GM10248 (cell line): ENCODE data around the gene TSHR.

Experiments
- CTCF ChIA-PET: fragments of 300-600 bp; sonication (Branson Sonifier 250); formaldehyde crosslinking; extraction: SDS; loops from one replicate; lab custom pipeline; 2021; ENCODE audit warnings: antibody characterized with exemption; lab: Yijun Ruan, JAX
- POLR2A ChIA-PET: fragments of 350-650 bp; sonication (Branson Sonifier 250); formaldehyde crosslinking; extraction: SDS; loops from one replicate; lab custom pipeline; 2020; ENCODE audit warnings: antibody characterized with exemption; lab: Yijun Ruan, JAX
- DNase-seq: peaks from one replicate; pipeline ENCODE4 v3.0.0; 2012; ENCODE audit errors: extremely low spot score
- TF ChIP-seq, protein P1 (sequence below): IDR thresholded peaks from 2 replicates; pipeline ENCODE4 v1.5.1; 2012; ENCODE audit warnings: mild to moderate bottlenecking, low read depth; ENCODE audit errors: extremely low read depth, missing control alignments, control extremely low read depth

The TSHR gene

DNA sequence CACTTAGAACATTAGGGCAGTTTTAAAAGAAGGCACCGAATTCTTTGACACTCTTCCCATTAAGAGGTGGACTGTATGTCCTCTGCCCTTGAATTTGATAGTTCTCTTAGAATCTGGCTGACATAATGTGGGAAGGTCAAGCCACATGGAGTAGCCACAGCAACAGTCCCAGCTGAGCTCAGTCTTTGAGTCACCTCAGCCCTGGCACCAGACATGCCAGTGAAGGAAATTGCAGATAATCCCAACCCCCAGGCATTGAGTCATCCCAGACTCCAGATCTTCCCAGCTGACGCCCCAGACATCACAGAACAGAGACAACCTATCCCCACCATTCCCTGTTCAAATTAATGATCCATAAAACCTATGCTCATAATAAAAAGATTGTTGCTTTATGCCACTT is 181.9 kb downstream of the TSHR start:
- no peak for DNase-seq
- ChIA-PET CTCF (interaction anchor here (1.8 to 2.7 kb wide), 2 partner anchors 27 to 34 kb away, joined by 7 to 8 read pairs; no protein-coding TSS in a partner anchor), POLR2A (no interaction called here)
- TF ChIP-seq, protein P1, sequence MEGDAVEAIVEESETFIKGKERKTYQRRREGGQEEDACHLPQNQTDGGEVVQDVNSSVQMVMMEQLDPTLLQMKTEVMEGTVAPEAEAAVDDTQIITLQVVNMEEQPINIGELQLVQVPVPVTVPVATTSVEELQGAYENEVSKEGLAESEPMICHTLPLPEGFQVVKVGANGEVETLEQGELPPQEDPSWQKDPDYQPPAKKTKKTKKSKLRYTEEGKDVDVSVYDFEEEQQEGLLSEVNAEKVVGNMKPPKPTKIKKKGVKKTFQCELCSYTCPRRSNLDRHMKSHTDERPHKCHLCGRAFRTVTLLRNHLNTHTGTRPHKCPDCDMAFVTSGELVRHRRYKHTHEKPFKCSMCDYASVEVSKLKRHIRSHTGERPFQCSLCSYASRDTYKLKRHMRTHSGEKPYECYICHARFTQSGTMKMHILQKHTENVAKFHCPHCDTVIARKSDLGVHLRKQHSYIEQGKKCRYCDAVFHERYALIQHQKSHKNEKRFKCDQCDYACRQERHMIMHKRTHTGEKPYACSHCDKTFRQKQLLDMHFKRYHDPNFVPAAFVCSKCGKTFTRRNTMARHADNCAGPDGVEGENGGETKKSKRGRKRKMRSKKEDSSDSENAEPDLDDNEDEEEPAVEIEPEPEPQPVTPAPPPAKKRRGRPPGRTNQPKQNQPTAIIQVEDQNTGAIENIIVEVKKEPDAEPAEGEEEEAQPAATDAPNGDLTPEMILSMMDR: no peak

DNA sequence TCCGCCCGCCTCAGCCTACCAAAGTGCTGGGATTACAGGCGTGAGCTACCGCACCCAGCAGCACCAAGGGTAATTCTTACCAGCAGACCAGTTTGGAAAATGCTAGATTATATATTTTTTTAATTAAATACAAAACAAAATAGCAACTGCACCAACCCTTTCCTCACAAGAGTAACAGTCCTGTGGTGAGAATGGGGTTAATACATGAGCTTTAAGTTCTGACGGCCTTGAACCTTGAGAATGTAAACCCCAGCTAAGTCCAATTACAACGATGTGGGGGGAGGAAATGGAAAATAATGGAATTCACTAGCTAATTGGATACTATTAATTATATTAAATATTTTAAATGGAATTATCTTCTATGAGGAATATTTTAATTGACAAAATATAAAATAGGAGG is 183.0 kb downstream of the TSHR start:
- ChIA-PET POLR2A (no interaction called here), CTCF (interaction anchor here (0.9 to 1.8 kb wide), 3 partner anchors 8 to 31 kb away, joined by 3 to 8 read pairs (median 4); no protein-coding TSS in a partner anchor)
- DNase-seq: no peak
- TF ChIP-seq, protein P1: no peak

DNA sequence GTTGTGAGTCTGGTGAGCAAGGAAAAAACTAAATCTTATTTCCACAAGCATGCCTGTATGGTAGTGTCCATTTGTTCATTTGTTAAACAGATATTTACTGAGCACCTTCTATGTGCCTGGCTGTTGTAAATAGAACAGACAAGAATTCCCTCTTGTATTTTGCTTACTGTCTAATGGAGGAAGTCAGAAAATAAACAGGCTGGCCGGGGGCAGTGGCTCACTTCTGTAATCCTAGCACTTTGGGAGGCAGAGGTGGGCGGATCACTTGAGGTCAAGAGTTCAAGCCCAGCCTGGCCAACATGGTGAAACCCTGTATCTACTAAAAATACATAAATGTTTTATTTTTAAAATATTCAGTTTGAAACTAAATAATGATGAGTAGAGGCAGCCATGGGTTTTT is 186.0 kb downstream of the TSHR start:
- CTCF ChIA-PET: interaction anchor here (0.8 to 1.8 kb wide), 6 partner anchors 8 to 324 kb away, joined by 3 to 7 read pairs (median 3); no protein-coding TSS in a partner anchor
- no peak for DNase-seq
- TF ChIP-seq, protein P1: no peak
- POLR2A ChIA-PET: no interaction called here

DNA sequence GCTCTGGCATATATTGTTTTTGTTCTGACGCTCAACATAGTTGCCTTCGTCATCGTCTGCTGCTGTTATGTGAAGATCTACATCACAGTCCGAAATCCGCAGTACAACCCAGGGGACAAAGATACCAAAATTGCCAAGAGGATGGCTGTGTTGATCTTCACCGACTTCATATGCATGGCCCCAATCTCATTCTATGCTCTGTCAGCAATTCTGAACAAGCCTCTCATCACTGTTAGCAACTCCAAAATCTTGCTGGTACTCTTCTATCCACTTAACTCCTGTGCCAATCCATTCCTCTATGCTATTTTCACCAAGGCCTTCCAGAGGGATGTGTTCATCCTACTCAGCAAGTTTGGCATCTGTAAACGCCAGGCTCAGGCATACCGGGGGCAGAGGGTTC is 188.4 kb downstream of the TSHR start:
- no peak for DNase-seq
- ChIA-PET CTCF (interaction anchor here (0.6 to 11.9 kb wide), 3 partner anchors 8 to 20 kb away, joined by 3 to 93 read pairs (median 3); no protein-coding TSS in a partner anchor), POLR2A (no interaction called here)
- TF ChIP-seq, protein P1: no peak

DNA sequence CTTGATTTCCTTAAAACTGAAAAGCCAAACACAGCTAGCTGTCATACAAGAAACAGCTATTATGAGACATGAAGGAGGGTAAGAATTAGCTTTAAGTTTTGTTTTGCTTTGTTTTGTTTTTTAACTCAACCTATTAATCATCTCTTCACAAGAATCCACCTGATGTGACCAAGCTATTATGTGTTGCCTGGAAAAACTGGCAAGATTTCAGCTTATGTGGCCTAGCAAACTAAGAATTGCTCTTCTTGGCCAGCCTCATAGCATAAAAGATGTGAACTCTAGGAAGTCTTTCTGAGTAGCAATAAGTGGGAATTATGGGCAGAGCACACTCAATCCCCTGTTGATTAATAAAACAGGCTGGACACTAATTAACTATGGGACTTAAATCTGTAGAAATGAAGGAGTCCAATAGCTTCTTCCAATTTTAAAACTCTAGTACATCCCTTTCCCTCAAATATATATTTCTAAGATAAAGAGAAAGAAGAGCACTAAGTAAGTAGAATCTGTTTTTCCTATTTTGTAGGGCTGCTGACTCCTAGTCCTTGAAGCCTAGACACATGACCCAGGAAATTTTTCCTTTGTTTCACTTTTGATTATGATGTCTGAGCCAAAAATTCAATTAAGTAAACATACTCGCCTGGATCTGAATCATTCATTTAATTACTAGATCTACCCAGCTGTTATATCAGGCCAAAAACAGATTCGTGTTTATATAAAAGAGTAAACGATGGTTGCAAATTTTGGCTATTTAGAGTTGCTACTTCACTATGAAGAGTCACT is 189.6 kb downstream of the TSHR start:
- TF ChIP-seq, protein P1: no peak
- no peak for DNase-seq
- POLR2A ChIA-PET: no interaction called here
- CTCF ChIA-PET: interaction anchor here (0.8 to 11.9 kb wide), 7 partner anchors 13 to 158 kb away, joined by 3 to 93 read pairs (median 5); no protein-coding TSS in a partner anchor

DNA sequence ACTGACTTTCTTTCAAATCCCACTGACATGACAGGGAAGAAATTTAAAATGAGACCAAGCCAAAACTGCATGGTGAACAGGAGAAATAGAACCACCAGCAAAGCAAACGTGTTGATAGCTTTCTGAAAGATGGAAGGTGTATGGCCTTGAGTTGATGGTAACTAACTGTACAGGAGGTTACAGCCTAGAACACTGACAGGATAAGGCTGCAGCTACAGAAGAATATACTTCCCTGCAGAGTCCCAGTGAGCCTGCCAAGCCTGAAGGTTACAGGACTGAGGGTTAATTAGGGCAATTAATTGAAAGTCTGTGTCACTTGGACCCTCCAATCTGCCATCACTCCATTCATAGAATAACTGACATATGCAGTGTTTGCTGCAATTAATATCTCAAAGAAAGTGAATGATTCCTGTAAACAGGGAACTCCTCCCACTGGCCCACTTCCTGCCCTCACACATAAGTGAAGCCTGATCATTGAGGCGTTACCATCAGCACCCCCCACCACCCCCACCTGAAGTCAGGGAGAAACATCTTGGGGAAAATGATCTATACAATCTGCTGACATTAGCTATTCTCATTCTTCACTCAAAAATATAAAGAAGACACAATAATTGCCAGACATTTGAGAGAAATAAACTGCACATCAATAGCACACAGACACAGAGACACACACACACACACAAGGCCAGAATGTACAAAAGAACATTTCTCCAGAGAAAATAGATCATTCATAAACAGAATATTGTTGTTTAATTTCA is 191.9 kb downstream of the TSHR start:
- no peak for DNase-seq
- ChIA-PET POLR2A (no interaction called here), CTCF (interaction anchor here (1.1 to 11.9 kb wide), 7 partner anchors 9 to 151 kb away, joined by 3 to 93 read pairs (median 5); no protein-coding TSS in a partner anchor)
- TF ChIP-seq, protein P1: no peak
